ENCODE results near the gene TIE1.

- TF ChIP-seq CTCF (conservative IDR thresholded peaks at IDR 0.05; ENCODE audit: low read length) (no peak), EZH2phosphoT487 (IDR thresholded peaks at IDR 0.05; ENCODE audit: borderline replicate concordance, low read depth, low read length) (no peak)
These were observed 43.6 kb downstream of the TIE1 start for GRCh38 chr1:43344267-43344850.
